GM12878 (cell line): Measurements from ENCODE around the gene AP1M1. TPM values are rescaled to one million over a fixed set of nuclear protein-coding genes. Genes with fewer than 3 reads are reported as not detected.

Experiments used
- ATAC-seq: fragments of 200-7000 bp; cut with Tn5 transposase; 3 replicates; pipeline ENCODE4 v1.9.1; 2020; ENCODE audit warnings: mild to moderate bottlenecking, moderate library complexity
- BruUV-seq: library from RNA; stranded (reverse); fragments of 400-500 nt; replicated peaks from 2 replicates; lab custom pipeline; 2021; lab: Mats Ljungman, UMichigan
- CTCF ChIA-PET: fragments of 300-600 bp; sonication (Branson Sonifier 250); formaldehyde crosslinking; extraction: SDS; loops from one replicate; lab custom pipeline; 2021; ENCODE audit warnings: inconsistent platforms; lab: Yijun Ruan, JAX
- POLR2A ChIA-PET: fragments of 350-600 bp; formaldehyde crosslinking; extraction: SDS; loops from one replicate; lab custom pipeline; 2021; ENCODE audit warnings: inconsistent platforms; lab: Charles Lee
- RAD21 ChIA-PET: fragments of 300-600 bp; sonication (Branson Sonifier 250); formaldehyde crosslinking; loops from one replicate; lab custom pipeline; 2023; ENCODE audit warnings: antibody characterized with exemption; ENCODE audit not compliant: unreplicated experiment; lab: Charles Lee
- SMC1A ChIA-PET: fragments of 300-600 bp; sonication (Branson Sonifier 250); formaldehyde crosslinking; loops from one replicate; lab custom pipeline; 2023; ENCODE audit not compliant: unreplicated experiment, uncharacterized antibody; lab: Charles Lee
- DNase-seq: peaks from one replicate; pipeline ENCODE4 v3.0.0-alpha.2; 2011; ENCODE audit warnings: low read depth, low spot score
- FAIRE-seq: peaks from 3 replicates; lab custom pipeline; 2011; peaks lifted over from hg19 to GRCh38; lab: Jason Lieb, UNC
- H2AFZ ChIP-seq: 2 replicates; pipeline ENCODE4 v1.6.0; 2011; ENCODE audit warnings: low read depth, low read length, control low read depth; ENCODE audit not compliant: control insufficient read depth
- H3K27ac ChIP-seq: 2 replicates; pipeline ENCODE4 v1.5.1; 2011; ENCODE audit warnings: control low read depth; ENCODE audit not compliant: control insufficient read depth, insufficient read depth
- H3K27me3 ChIP-seq, 2 experiments: replicated peaks in 1 of 2; 2 replicates each; pipeline versions ENCODE4 v1.6.0 to v1.6.1; 2011; ENCODE audit warnings: low read length in 1 of 2; ENCODE audit not compliant: control insufficient read depth in 2 of 2, insufficient read depth in 2 of 2
- H3K36me3 ChIP-seq, 2 experiments: 2 replicates each; pipeline ENCODE4 v1.5.1; 2011; ENCODE audit warnings: low read length in 1 of 2; ENCODE audit not compliant: control insufficient read depth in 2 of 2, insufficient read depth in 2 of 2
- H3K4me1 ChIP-seq: 2 replicates; pipeline ENCODE4 v1.6.1; 2011; ENCODE audit warnings: mild to moderate bottlenecking, low read length, moderate library complexity, mixed read lengths; ENCODE audit not compliant: control insufficient read depth, insufficient read depth
- H3K4me2 ChIP-seq: 2 replicates; pipeline ENCODE4 v1.6.0; 2011; ENCODE audit warnings: control low read depth; ENCODE audit not compliant: control insufficient read depth, insufficient read depth
- H3K4me3 ChIP-seq: fragments of 200-600 bp; sonication (generic); 2 replicates; pipeline ENCODE4 v1.5.1; 2016
- H3K79me2 ChIP-seq: 2 replicates; pipeline ENCODE4 v1.6.0; 2011; ENCODE audit warnings: low read length; ENCODE audit not compliant: control insufficient read depth, insufficient read depth
- H3K9ac ChIP-seq: 2 replicates; pipeline ENCODE4 v1.8.0; 2011; ENCODE audit warnings: low read length, control low read depth, mixed read lengths; ENCODE audit not compliant: control insufficient read depth, insufficient read depth
- H3K9me3 ChIP-seq: replicated peaks from 3 replicates; pipeline ENCODE4 v1.5.1; 2011; ENCODE audit warnings: mild to moderate bottlenecking, low read length; ENCODE audit not compliant: control insufficient read depth, insufficient read depth
- H4K20me1 ChIP-seq: 2 replicates; pipeline ENCODE4 v1.6.0; 2011; ENCODE audit not compliant: control insufficient read depth, insufficient read depth
- ASH2L ChIP-seq: fragments of 300-600, 200-600 bp; sonication (generic); IDR thresholded peaks from 2 replicates; pipeline ENCODE4 v1.6.1; 2017; ENCODE audit warnings: low read depth, mild to moderate bottlenecking, borderline replicate concordance
- EGR1 ChIP-seq, 2 experiments: IDR thresholded peaks; 1 replicate in 1 of 2; 2 replicates in 1 of 2; pipeline ENCODE4 v1.6.1; 2011 to 2012; ENCODE audit warnings: low read depth in 2 of 2, low read length in 2 of 2, borderline replicate concordance in 1 of 2, mild to moderate bottlenecking in 1 of 2, moderate library complexity in 1 of 2
- WGBS: methylation state at CpG from one replicate; pipeline ENCODE4 v1.1.6; 2016; ENCODE audit warnings: low lambda C conversion rate; ENCODE audit not compliant: insufficient replicate concordance, insufficient coverage; ENCODE audit errors: missing lambda C conversion rate; 5-methylcytosine and 5-hydroxymethylcytosine counted together
- in situ Hi-C: fragments of 300-500 bp; cut with MboI; formaldehyde crosslinking; loops from 9 replicates; pipeline ENCODE4 v1.14.3; 2018; ENCODE audit warnings: mixed read lengths
- intact Hi-C: fragments of 100-400 bp; cut with micrococcal nuclease; formaldehyde crosslinking; loops from one replicate; pipeline ENCODE4 v1.14.2; 2022; ENCODE audit not compliant: unreplicated experiment
- polyA plus RNA-seq, 11 experiments: library from polyadenylated mRNA; depleted of rRNA in 4 of 11; unstranded in 6 of 11; stranded (reverse) in 5 of 11; fragments of >200 nt; fragmentation: Nextera tagmentation in 4 of 11; fragmentation: Illumina TruSeq in 1 of 11; extraction: Ambion mirVana in 4 of 11; extraction: Trizol in 1 of 11; gene quantifications; 1 replicate in 1 of 11; 2 replicates in 10 of 11; pipeline versions ENCODE4 v1.2.1 to v1.2.3, GENCODE V29; 2011 to 2016; ENCODE audit warnings: inconsistent platforms in 2 of 11, missing spikeins in 2 of 11, low read depth in 1 of 11
- total RNA-seq, 4 experiments: library from RNA; depleted of rRNA in 3 of 4; stranded (reverse); fragments of >200 nt in 3 of 4; fragmentation: Illumina TruSeq in 1 of 4; extraction: Trizol in 1 of 4; gene quantifications; 2 replicates each; pipeline versions ENCODE4 v1.2.1 to v1.2.3, GENCODE V29; 2013 to 2021
- TF ChIP-seq, protein P1 (sequence below), 3 experiments: IDR thresholded peaks in 2 of 3; conservative IDR thresholded peaks in 1 of 3; 2 replicates each; pipeline ENCODE4 v1.5.1; 2011; ENCODE audit warnings: low read depth in 3 of 3, low read length in 3 of 3, mild to moderate bottlenecking in 3 of 3, control low read depth in 2 of 3, moderate library complexity in 2 of 3, inconsistent platforms in 1 of 3, mixed read lengths in 1 of 3; ENCODE audit not compliant: control insufficient read depth in 2 of 3, insufficient read depth in 1 of 3; ENCODE audit errors: extremely low read depth in 1 of 3

The AP1M1 gene
- total and polyA plus RNA-seq, 10 of the 15 experiments (the other 5 are each of a cell fraction or from before 2014, with no cell fraction given), result 1.0 to 116 (median 44.7) TPM

DNA sequence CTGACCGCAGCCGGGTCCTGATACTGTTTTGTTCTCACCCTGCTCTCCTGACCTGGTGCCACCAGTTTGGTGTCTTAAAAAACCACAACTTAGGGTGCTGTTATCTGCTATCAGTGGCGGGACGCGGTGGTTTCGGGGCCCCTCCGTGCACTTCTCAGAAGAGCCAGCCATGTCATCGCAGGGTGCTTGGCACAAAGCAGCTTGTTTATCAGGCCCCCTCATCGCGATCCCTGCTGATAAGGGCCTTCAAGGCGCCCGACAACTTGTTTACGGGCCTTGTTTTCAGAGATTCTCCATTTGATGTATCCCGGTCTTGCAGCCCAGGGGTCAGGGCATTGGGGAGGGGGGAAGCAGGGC, 68.9 kb downstream of the AP1M1 start (continued):
- TF ChIP-seq, protein P1, sequence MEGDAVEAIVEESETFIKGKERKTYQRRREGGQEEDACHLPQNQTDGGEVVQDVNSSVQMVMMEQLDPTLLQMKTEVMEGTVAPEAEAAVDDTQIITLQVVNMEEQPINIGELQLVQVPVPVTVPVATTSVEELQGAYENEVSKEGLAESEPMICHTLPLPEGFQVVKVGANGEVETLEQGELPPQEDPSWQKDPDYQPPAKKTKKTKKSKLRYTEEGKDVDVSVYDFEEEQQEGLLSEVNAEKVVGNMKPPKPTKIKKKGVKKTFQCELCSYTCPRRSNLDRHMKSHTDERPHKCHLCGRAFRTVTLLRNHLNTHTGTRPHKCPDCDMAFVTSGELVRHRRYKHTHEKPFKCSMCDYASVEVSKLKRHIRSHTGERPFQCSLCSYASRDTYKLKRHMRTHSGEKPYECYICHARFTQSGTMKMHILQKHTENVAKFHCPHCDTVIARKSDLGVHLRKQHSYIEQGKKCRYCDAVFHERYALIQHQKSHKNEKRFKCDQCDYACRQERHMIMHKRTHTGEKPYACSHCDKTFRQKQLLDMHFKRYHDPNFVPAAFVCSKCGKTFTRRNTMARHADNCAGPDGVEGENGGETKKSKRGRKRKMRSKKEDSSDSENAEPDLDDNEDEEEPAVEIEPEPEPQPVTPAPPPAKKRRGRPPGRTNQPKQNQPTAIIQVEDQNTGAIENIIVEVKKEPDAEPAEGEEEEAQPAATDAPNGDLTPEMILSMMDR (IDR thresholded peaks at IDR 0.05 in 2 of 3, conservative IDR thresholded peaks at IDR 0.05 in 1 of 3; ENCODE audit: control insufficient read depth in 2 of 3, extremely low read depth in 1 of 3, insufficient read depth in 1 of 3, low read depth in 3 of 3, low read length in 3 of 3), result no peak

DNA sequence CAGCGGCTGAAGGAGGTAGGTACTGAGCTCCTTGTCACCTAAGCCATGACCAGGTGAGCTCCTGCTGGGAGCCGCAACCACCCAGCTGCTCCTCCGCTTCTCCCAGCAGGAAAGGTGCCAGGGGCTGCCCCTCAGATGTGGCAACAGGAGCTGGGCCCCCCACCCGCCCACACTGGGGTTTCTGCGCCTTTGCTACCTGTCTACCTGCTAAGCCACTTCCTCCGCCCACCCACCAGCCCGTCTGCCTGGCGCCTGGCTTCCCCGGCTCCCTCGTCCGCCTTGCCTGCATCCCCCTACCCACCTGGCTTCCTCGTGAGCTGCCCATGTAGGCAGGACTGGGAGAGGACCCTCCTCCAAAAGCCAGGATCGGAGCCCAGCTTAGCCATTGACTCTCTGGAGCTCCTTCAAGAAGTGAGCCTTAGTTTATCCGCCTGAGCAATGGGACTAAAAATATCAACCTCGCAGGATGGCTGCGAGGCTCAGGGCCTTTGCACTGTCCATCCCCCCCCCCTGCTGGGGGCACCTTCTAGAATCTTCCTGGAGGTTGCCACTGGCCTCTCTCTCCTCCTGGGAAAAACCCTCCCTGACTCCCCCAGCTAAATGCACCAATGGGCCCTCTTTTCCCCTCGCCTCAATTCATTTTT, 71.1 kb downstream of the AP1M1 start:
- H3K4me1 ChIP-seq, result peaks cover 5% of the 10 kb centered on the region
- TF ChIP-seq ASH2L (no peak), EGR1 (IDR thresholded peaks at IDR 0.05; ENCODE audit: borderline replicate concordance in 1 of 2, low read depth in 2 of 2, low read length in 2 of 2) (0 out of 3 replicates have a peak, but pooled peaks of 1 of the 2 experiments have one; percentile 10)
- TF ChIP-seq, all 136 proteins: peak for 1
- RAD21 ChIA-PET, result interaction anchor here (0.8 to 1.0 kb wide), 2 partner anchors 114 kb away, joined by 3 to 4 read pairs; no protein-coding TSS in a partner anchor
- no peaks in the 10 kb centered on the region; the same call in 2 of the 3 replicates for H3K9me3 ChIP-seq
- no peak overlapping the region for H2AFZ ChIP-seq
- CTCF ChIA-PET, result interaction anchor here (0.7 kb wide), 1 partner anchor 178 kb away, joined by 3 read pairs; no protein-coding TSS in a partner anchor
- no TSS peak for BruUV-seq
- no peak overlapping the region for H3K9ac ChIP-seq
- SMC1A ChIA-PET, result interaction anchor here (0.8 kb wide), 1 partner anchor 73 kb away, joined by 3 read pairs; no protein-coding TSS in a partner anchor
- no peak for DNase-seq
- H3K27me3 ChIP-seq, result peaks cover 0 to 2% of the 10 kb centered on the region in 2 experiments; a peak in 3 of 4 replicates
- POLR2A ChIA-PET, result interaction anchor here (0.9 to 1.5 kb wide), 4 partner anchors 9 to 98 kb away, joined by 3 to 4 read pairs (median 3); no protein-coding TSS in a partner anchor
- intact Hi-C loops (no loop called here), in situ Hi-C loops (no loop called here)
- no peak overlapping the region for H3K4me2 ChIP-seq
- ATAC-seq, result no peak
- no peaks in the 10 kb centered on the region for H4K20me1 ChIP-seq
- FAIRE-seq, result no peak
- H3K36me3 ChIP-seq, result no peaks in the 10 kb centered on the region
- H3K27ac ChIP-seq, result no peak overlapping the region
- no peak overlapping the region for H3K4me3 ChIP-seq
- no peaks in the 10 kb centered on the region for H3K79me2 ChIP-seq
- WGBS, result 34% methylated on average over 15 of the region's 17 CpGs
